GM12878 (cell line): Measurements from ENCODE around the gene SORL1. TPM values are rescaled to one million over a fixed set of nuclear protein-coding genes. Genes with fewer than 3 reads are reported as not detected.

Experiments
- ATAC-seq: fragments of 200-7000 bp; cut with Tn5 transposase; 3 replicates; pipeline ENCODE4 v1.9.1; 2020; ENCODE audit warnings: mild to moderate bottlenecking, moderate library complexity
- BruUV-seq: library from RNA; stranded (reverse); fragments of 400-500 nt; replicated peaks from 2 replicates; lab custom pipeline; 2021; lab: Mats Ljungman, UMichigan
- CTCF ChIA-PET: fragments of 300-600 bp; sonication (Branson Sonifier 250); formaldehyde crosslinking; extraction: SDS; loops from one replicate; lab custom pipeline; 2021; ENCODE audit warnings: inconsistent platforms; lab: Yijun Ruan, JAX
- POLR2A ChIA-PET: fragments of 350-600 bp; formaldehyde crosslinking; extraction: SDS; loops from one replicate; lab custom pipeline; 2021; ENCODE audit warnings: inconsistent platforms; lab: Charles Lee
- RAD21 ChIA-PET: fragments of 300-600 bp; sonication (Branson Sonifier 250); formaldehyde crosslinking; loops from one replicate; lab custom pipeline; 2023; ENCODE audit warnings: antibody characterized with exemption; ENCODE audit not compliant: unreplicated experiment; lab: Charles Lee
- SMC1A ChIA-PET: fragments of 300-600 bp; sonication (Branson Sonifier 250); formaldehyde crosslinking; loops from one replicate; lab custom pipeline; 2023; ENCODE audit not compliant: unreplicated experiment, uncharacterized antibody; lab: Charles Lee
- DNase-seq: peaks from one replicate; pipeline ENCODE4 v3.0.0-alpha.2; 2011; ENCODE audit warnings: low read depth, low spot score
- FAIRE-seq: peaks from 3 replicates; lab custom pipeline; 2011; peaks lifted over from hg19 to GRCh38; lab: Jason Lieb, UNC
- H2AFZ ChIP-seq: 2 replicates; pipeline ENCODE4 v1.6.0; 2011; ENCODE audit warnings: low read depth, low read length, control low read depth; ENCODE audit not compliant: control insufficient read depth
- H3K27ac ChIP-seq: 2 replicates; pipeline ENCODE4 v1.5.1; 2011; ENCODE audit warnings: control low read depth; ENCODE audit not compliant: control insufficient read depth, insufficient read depth
- H3K27me3 ChIP-seq, 2 experiments: replicated peaks in 1 of 2; 2 replicates each; pipeline versions ENCODE4 v1.6.0 to v1.6.1; 2011; ENCODE audit warnings: low read length in 1 of 2; ENCODE audit not compliant: control insufficient read depth in 2 of 2, insufficient read depth in 2 of 2
- H3K36me3 ChIP-seq, 2 experiments: 2 replicates each; pipeline ENCODE4 v1.5.1; 2011; ENCODE audit warnings: low read length in 1 of 2; ENCODE audit not compliant: control insufficient read depth in 2 of 2, insufficient read depth in 2 of 2
- H3K4me1 ChIP-seq: 2 replicates; pipeline ENCODE4 v1.6.1; 2011; ENCODE audit warnings: mild to moderate bottlenecking, low read length, moderate library complexity, mixed read lengths; ENCODE audit not compliant: control insufficient read depth, insufficient read depth
- H3K4me2 ChIP-seq: 2 replicates; pipeline ENCODE4 v1.6.0; 2011; ENCODE audit warnings: control low read depth; ENCODE audit not compliant: control insufficient read depth, insufficient read depth
- H3K4me3 ChIP-seq: fragments of 200-600 bp; sonication (generic); 2 replicates; pipeline ENCODE4 v1.5.1; 2016
- H3K79me2 ChIP-seq: 2 replicates; pipeline ENCODE4 v1.6.0; 2011; ENCODE audit warnings: low read length; ENCODE audit not compliant: control insufficient read depth, insufficient read depth
- H3K9ac ChIP-seq: 2 replicates; pipeline ENCODE4 v1.8.0; 2011; ENCODE audit warnings: low read length, control low read depth, mixed read lengths; ENCODE audit not compliant: control insufficient read depth, insufficient read depth
- H3K9me3 ChIP-seq: replicated peaks from 3 replicates; pipeline ENCODE4 v1.5.1; 2011; ENCODE audit warnings: mild to moderate bottlenecking, low read length; ENCODE audit not compliant: control insufficient read depth, insufficient read depth
- H4K20me1 ChIP-seq: 2 replicates; pipeline ENCODE4 v1.6.0; 2011; ENCODE audit not compliant: control insufficient read depth, insufficient read depth
- BHLHE40 ChIP-seq, 2 experiments: fragments of 450-650 bp in 1 of 2; IDR thresholded peaks; 2 replicates each; pipeline ENCODE4 v1.6.1; 2011 to 2017; ENCODE audit warnings: low read depth in 2 of 2, borderline replicate concordance in 1 of 2, improper control_type of control experiment in 1 of 2, low read length in 1 of 2, mild to moderate bottlenecking in 1 of 2
- BRCA1 ChIP-seq: IDR thresholded peaks from 2 replicates; pipeline ENCODE4 v1.6.1; 2011; ENCODE audit warnings: low read depth, low read length, improper control_type of control experiment
- CHD1 ChIP-seq: IDR thresholded peaks from 2 replicates; pipeline ENCODE4 v1.6.1; 2012; ENCODE audit warnings: low read depth, low read length, improper control_type of control experiment
- IRF4 ChIP-seq: IDR thresholded peaks from 2 replicates; pipeline ENCODE4 v1.6.1; 2011; ENCODE audit warnings: low read depth, low read length
- KDM1A ChIP-seq: fragments of 200-600 bp; sonication (generic); IDR thresholded peaks from 2 replicates; pipeline ENCODE4 v1.6.1; 2016; ENCODE audit warnings: borderline replicate concordance
- PAX5 ChIP-seq: IDR thresholded peaks from 2 replicates; pipeline ENCODE4 v1.6.1; 2011; ENCODE audit warnings: low read depth, low read length, borderline replicate concordance
- POU2F2 ChIP-seq: IDR thresholded peaks from 3 replicates; pipeline ENCODE4 v1.6.1; 2011; ENCODE audit warnings: low read depth, mild to moderate bottlenecking, low read length, borderline replicate concordance
- RAD21 ChIP-seq: IDR thresholded peaks from 2 replicates; pipeline ENCODE4 v1.6.1; 2011; ENCODE audit warnings: mild to moderate bottlenecking, low read depth, low read length, moderate library complexity; ENCODE audit not compliant: insufficient read depth
- SP1 ChIP-seq: IDR thresholded peaks from one replicate; pipeline ENCODE4 v1.6.1; 2011; ENCODE audit warnings: low read depth, low read length
- STAT1 ChIP-seq: fragments of 450-650 bp; conservative IDR thresholded peaks from 2 replicates; pipeline ENCODE4 v1.6.1; 2014; ENCODE audit warnings: antibody characterized with exemption, mild to moderate bottlenecking
- TCF12 ChIP-seq: IDR thresholded peaks from 2 replicates; pipeline ENCODE4 v1.6.1; 2011; ENCODE audit warnings: low read depth, mild to moderate bottlenecking, low read length
- ZNF274 ChIP-seq: IDR thresholded peaks from one replicate; pipeline ENCODE4 v1.8.0; 2011; ENCODE audit not compliant: insufficient read length, insufficient read depth
- ZSCAN29 ChIP-seq: fragments of 450-650 bp; IDR thresholded peaks from 2 replicates; pipeline ENCODE4 v1.6.1; 2017; ENCODE audit warnings: mild to moderate bottlenecking, moderate library complexity
- WGBS: methylation state at CpG from one replicate; pipeline ENCODE4 v1.1.6; 2016; ENCODE audit warnings: low lambda C conversion rate; ENCODE audit not compliant: insufficient replicate concordance, insufficient coverage; ENCODE audit errors: missing lambda C conversion rate; 5-methylcytosine and 5-hydroxymethylcytosine counted together
- in situ Hi-C: fragments of 300-500 bp; cut with MboI; formaldehyde crosslinking; loops from 9 replicates; pipeline ENCODE4 v1.14.3; 2018; ENCODE audit warnings: mixed read lengths
- intact Hi-C: fragments of 100-400 bp; cut with micrococcal nuclease; formaldehyde crosslinking; loops from one replicate; pipeline ENCODE4 v1.14.2; 2022; ENCODE audit not compliant: unreplicated experiment
- polyA plus RNA-seq, 11 experiments: library from polyadenylated mRNA; depleted of rRNA in 4 of 11; unstranded in 6 of 11; stranded (reverse) in 5 of 11; fragments of >200 nt; fragmentation: Nextera tagmentation in 4 of 11; fragmentation: Illumina TruSeq in 1 of 11; extraction: Ambion mirVana in 4 of 11; extraction: Trizol in 1 of 11; gene quantifications; 1 replicate in 1 of 11; 2 replicates in 10 of 11; pipeline versions ENCODE4 v1.2.1 to v1.2.3, GENCODE V29; 2011 to 2016; ENCODE audit warnings: inconsistent platforms in 2 of 11, missing spikeins in 2 of 11, low read depth in 1 of 11
- total RNA-seq, 4 experiments: library from RNA; depleted of rRNA in 3 of 4; stranded (reverse); fragments of >200 nt in 3 of 4; fragmentation: Illumina TruSeq in 1 of 4; extraction: Trizol in 1 of 4; gene quantifications; 2 replicates each; pipeline versions ENCODE4 v1.2.1 to v1.2.3, GENCODE V29; 2013 to 2021
- TF ChIP-seq, protein P1 (sequence below): IDR thresholded peaks from 2 replicates; pipeline ENCODE4 v1.6.1; 2011; ENCODE audit warnings: borderline replicate concordance, low read depth, mild to moderate bottlenecking, moderate library complexity, low read length; ENCODE audit not compliant: insufficient read depth, poor library complexity, severe bottlenecking
- TF ChIP-seq, protein P2 (sequence below): fragments of 450-650 bp; IDR thresholded peaks from 2 replicates; pipeline ENCODE4 v1.6.1; 2017; ENCODE audit warnings: mild to moderate bottlenecking
- TF ChIP-seq, protein P3 (sequence below): IDR thresholded peaks from 2 replicates; pipeline ENCODE4 v1.6.1; 2012; ENCODE audit warnings: low read depth, low read length, improper control_type of control experiment

The SORL1 gene
- total and polyA plus RNA-seq, 10 of the 15 experiments (the other 5 are each of a cell fraction or from before 2014, with no cell fraction given) = 20.2 to 107 (median 59.9) TPM

DNA sequence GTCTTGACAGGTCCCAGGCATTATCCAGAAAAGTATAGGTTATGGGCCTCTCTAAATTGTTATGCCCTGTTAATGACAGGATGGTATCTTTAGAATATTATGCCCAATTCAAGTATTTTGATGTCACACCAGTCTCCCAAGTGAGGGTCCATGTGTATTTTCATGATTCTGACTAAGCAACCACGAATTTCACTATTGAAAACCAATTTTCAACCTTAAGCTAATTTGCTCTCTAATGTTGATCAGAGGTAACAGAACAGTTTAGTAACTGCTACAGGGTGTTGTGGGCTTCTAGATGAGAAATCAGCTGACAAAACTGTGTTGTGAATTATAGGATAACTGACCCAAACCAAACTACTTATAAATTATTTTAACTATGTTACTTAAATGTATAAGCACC is 48.6 kb downstream of the SORL1 start:
- POLR2A ChIA-PET = no interaction called here
- no TSS peak for BruUV-seq

More for the DNA sequence above, 48.6 kb downstream of the SORL1 start:
- Histone ChIP-seq H3K4me3 (no peak overlapping the region), H3K36me3 (peaks cover 19 to 55% of the 10 kb centered on the region in 2 experiments), H2AFZ (no peak overlapping the region), H3K9me3 (peaks cover 6% of the 10 kb centered on the region; the same call in 2 of the 3 replicates), H3K4me1 (no peaks in the 10 kb centered on the region), H3K4me2 (no peak overlapping the region), H3K9ac (no peak overlapping the region), H3K27me3 (no peaks in the 10 kb centered on the region), H3K79me2 (peaks cover 9% of the 10 kb centered on the region), H3K27ac (no peak overlapping the region), H4K20me1 (no peaks in the 10 kb centered on the region)
- ChIA-PET SMC1A (interaction anchor here (1.4 to 1.6 kb wide), 2 partner anchors 11 to 33 kb away, joined by 3 to 5 read pairs; no protein-coding TSS in a partner anchor), CTCF (interaction anchor here (2.3 kb wide), 1 partner anchor 8 kb away, joined by 9 read pairs; no protein-coding TSS in a partner anchor), RAD21 (no interaction called here)
- FAIRE-seq (no peak), ATAC-seq (no peak), DNase-seq (no peak)
- intact Hi-C loops (no loop called here), in situ Hi-C loops (no loop called here)
- 100% methylated on average over 1 of the region's 1 CpG for WGBS
- no peak for TF ChIP-seq POU2F2
- no peak for TF ChIP-seq ZNF274
- TF ChIP-seq, protein P1, sequence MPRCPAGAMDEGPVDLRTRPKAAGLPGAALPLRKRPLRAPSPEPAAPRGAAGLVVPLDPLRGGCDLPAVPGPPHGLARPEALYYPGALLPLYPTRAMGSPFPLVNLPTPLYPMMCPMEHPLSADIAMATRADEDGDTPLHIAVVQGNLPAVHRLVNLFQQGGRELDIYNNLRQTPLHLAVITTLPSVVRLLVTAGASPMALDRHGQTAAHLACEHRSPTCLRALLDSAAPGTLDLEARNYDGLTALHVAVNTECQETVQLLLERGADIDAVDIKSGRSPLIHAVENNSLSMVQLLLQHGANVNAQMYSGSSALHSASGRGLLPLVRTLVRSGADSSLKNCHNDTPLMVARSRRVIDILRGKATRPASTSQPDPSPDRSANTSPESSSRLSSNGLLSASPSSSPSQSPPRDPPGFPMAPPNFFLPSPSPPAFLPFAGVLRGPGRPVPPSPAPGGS = no peak
- no peak for TF ChIP-seq STAT1
- no peak for TF ChIP-seq IRF4
- TF ChIP-seq SP1 = no peak
- TF ChIP-seq, protein P2, sequence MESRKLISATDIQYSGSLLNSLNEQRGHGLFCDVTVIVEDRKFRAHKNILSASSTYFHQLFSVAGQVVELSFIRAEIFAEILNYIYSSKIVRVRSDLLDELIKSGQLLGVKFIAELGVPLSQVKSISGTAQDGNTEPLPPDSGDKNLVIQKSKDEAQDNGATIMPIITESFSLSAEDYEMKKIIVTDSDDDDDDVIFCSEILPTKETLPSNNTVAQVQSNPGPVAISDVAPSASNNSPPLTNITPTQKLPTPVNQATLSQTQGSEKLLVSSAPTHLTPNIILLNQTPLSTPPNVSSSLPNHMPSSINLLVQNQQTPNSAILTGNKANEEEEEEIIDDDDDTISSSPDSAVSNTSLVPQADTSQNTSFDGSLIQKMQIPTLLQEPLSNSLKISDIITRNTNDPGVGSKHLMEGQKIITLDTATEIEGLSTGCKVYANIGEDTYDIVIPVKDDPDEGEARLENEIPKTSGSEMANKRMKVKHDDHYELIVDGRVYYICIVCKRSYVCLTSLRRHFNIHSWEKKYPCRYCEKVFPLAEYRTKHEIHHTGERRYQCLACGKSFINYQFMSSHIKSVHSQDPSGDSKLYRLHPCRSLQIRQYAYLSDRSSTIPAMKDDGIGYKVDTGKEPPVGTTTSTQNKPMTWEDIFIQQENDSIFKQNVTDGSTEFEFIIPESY = no peak
- TF ChIP-seq CHD1 = no peak
- no peak for TF ChIP-seq PAX5
- no peak for TF ChIP-seq KDM1A
- TF ChIP-seq ZSCAN29 = no peak
- TF ChIP-seq BRCA1 = no peak
- no peak for TF ChIP-seq BHLHE40 (IDR thresholded peaks at IDR 0.05; ENCODE audit: borderline replicate concordance in 1 of 2, low read depth in 2 of 2, low read length in 1 of 2)
- TF ChIP-seq, protein P3, sequence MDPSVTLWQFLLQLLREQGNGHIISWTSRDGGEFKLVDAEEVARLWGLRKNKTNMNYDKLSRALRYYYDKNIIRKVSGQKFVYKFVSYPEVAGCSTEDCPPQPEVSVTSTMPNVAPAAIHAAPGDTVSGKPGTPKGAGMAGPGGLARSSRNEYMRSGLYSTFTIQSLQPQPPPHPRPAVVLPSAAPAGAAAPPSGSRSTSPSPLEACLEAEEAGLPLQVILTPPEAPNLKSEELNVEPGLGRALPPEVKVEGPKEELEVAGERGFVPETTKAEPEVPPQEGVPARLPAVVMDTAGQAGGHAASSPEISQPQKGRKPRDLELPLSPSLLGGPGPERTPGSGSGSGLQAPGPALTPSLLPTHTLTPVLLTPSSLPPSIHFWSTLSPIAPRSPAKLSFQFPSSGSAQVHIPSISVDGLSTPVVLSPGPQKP = no peak
- no peak for TF ChIP-seq RAD21
- TF ChIP-seq TCF12 = no peak
